Measurements from ENCODE around the gene MAN1A1. TPM values are rescaled to one million over a fixed set of nuclear protein-coding genes. Genes with fewer than 3 reads are reported as not detected.

The MAN1A1 gene
- total RNA-seq, 1 donor from 2014 or later: 45.9 TPM

DNA sequence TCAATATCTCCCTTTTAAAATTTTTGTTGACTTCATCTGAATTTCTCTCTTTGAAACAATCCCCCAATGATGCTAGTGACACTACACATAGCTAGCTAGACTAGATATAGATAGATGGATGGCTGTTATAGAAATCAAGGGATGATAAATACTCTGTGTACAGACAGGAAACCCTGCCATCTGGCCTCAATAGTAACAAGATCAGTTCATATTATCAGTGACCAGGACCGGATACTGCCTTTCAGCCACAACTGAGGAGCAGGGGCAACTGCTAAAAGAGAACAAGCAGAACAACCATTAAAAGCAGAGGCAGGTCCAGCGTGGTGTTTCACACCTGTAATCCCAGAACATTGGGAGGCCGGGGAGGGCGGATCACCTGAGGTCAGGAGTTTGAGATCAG lies 152.8 kb downstream of the MAN1A1 start:
- no peak overlapping the region for H3K27ac ChIP-seq (ENCODE audit: low read depth, low read length)
- H3K9me3 ChIP-seq (ENCODE audit: control insufficient read depth in 3 of 3, low read length in 3 of 3): no peaks in the 10 kb centered on the region
- H3K36me3 ChIP-seq (ENCODE audit: control insufficient read depth in 3 of 3, insufficient read depth in 3 of 3, low read length in 3 of 3): peaks cover 0 to 10% (median 3%) of the 10 kb centered on the region in 3 donors
- no peak overlapping the region for H3K9ac ChIP-seq (ENCODE audit: low read depth in 1 of 3, low read length in 3 of 3)
- no peaks in the 10 kb centered on the region for H3K27me3 ChIP-seq (ENCODE audit: control insufficient read depth in 3 of 3, insufficient read depth in 3 of 3, low read length in 3 of 3)
- no peak overlapping the region for H3K4me3 ChIP-seq (ENCODE audit: low read length in 3 of 3)
- H3K4me1 ChIP-seq (ENCODE audit: control insufficient read depth in 3 of 3, insufficient read depth in 3 of 3, low read length in 3 of 3): no peaks in the 10 kb centered on the region

DNA sequence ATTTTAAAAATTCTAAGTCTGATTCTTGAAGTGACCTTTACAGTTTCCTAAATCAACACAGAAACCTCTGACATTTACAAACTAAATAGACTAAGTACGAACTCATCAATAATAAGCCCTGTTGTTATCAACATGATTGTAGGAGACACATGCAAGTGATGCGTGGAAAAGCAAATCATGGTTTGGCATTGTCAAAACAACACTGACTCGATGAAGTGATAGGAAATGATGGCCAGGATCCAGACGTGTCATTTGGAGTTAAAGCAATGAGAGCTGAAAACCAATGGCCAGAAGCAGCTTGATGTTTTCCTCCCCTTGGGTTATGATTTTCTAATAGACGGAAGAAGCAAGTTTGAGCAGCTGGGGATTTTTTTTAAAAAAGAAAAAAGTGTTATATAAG lies 153.7 kb downstream of the MAN1A1 start:
- peaks cover 0 to 10% (median 3%) of the 10 kb centered on the region in 3 donors for H3K36me3 ChIP-seq (ENCODE audit: control insufficient read depth in 3 of 3, insufficient read depth in 3 of 3, low read length in 3 of 3)
- H3K9ac ChIP-seq (ENCODE audit: low read depth in 1 of 3, low read length in 3 of 3): no peak overlapping the region
- no peaks in the 10 kb centered on the region for H3K4me1 ChIP-seq (ENCODE audit: control insufficient read depth in 3 of 3, insufficient read depth in 3 of 3, low read length in 3 of 3)
- H3K9me3 ChIP-seq (ENCODE audit: control insufficient read depth in 3 of 3, low read length in 3 of 3): no peaks in the 10 kb centered on the region
- H3K27ac ChIP-seq (ENCODE audit: low read depth, low read length): no peak overlapping the region
- no peak overlapping the region for H3K4me3 ChIP-seq (ENCODE audit: low read length in 3 of 3)
- no peaks in the 10 kb centered on the region for H3K27me3 ChIP-seq (ENCODE audit: control insufficient read depth in 3 of 3, insufficient read depth in 3 of 3, low read length in 3 of 3)

DNA sequence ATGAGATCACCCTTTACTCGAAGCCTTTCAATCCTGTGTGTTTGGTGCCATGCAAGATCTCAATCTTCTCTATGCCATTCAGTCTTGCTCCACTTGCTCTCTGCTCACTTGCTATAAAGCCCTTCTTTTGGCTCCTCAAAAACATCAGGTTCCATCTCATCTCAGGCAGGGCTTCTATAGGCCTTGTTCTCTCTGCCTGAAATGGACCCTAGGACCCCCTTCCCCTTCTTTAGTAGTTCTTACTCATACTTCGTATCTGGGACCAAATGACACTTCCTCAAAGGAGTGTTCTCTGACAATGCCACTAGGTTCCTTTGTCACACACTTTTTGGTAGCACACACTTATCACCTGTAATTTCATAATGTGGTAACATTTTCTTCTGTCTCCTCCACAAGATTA lies 154.4 kb downstream of the MAN1A1 start:
- H3K4me1 ChIP-seq (ENCODE audit: control insufficient read depth in 3 of 3, insufficient read depth in 3 of 3, low read length in 3 of 3): no peaks in the 10 kb centered on the region
- no peaks in the 10 kb centered on the region for H3K9me3 ChIP-seq (ENCODE audit: control insufficient read depth in 3 of 3, low read length in 3 of 3)
- no peak overlapping the region for H3K9ac ChIP-seq (ENCODE audit: low read depth in 1 of 3, low read length in 3 of 3)
- no peak overlapping the region for H3K4me3 ChIP-seq (ENCODE audit: low read length in 3 of 3)
- H3K27ac ChIP-seq (ENCODE audit: low read depth, low read length): no peak overlapping the region
- H3K36me3 ChIP-seq (ENCODE audit: control insufficient read depth in 3 of 3, insufficient read depth in 3 of 3, low read length in 3 of 3): peaks cover 0 to 10% (median 3%) of the 10 kb centered on the region in 3 donors
- H3K27me3 ChIP-seq (ENCODE audit: control insufficient read depth in 3 of 3, insufficient read depth in 3 of 3, low read length in 3 of 3): no peaks in the 10 kb centered on the region

DNA sequence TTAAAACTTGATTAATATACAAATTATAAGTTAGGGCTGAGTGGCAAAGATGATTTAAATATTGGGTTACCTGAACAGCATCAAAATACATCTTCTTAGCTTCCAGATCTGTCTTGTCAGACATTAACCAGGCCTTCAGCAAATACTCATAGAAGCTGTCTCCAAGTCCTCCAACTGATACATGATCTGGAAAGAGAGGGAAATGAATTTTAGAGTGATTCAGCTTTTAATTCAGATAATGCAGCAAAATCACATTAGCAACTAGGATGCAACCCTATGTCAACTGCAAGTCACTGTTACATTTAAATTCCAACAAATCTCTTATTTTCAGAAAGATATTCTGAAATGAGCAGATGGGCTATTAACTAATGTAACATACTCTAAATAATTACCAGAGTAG lies 155.9 kb downstream of the MAN1A1 start:
- H3K9me3 ChIP-seq (ENCODE audit: control insufficient read depth in 3 of 3, low read length in 3 of 3): no peaks in the 10 kb centered on the region
- H3K27ac ChIP-seq (ENCODE audit: low read depth, low read length): no peak overlapping the region
- no peaks in the 10 kb centered on the region for H3K4me1 ChIP-seq (ENCODE audit: control insufficient read depth in 3 of 3, insufficient read depth in 3 of 3, low read length in 3 of 3)
- no peak overlapping the region for H3K9ac ChIP-seq (ENCODE audit: low read depth in 1 of 3, low read length in 3 of 3)
- no peaks in the 10 kb centered on the region for H3K27me3 ChIP-seq (ENCODE audit: control insufficient read depth in 3 of 3, insufficient read depth in 3 of 3, low read length in 3 of 3)
- peaks cover 2 to 10% (median 3%) of the 10 kb centered on the region in 3 donors for H3K36me3 ChIP-seq (ENCODE audit: control insufficient read depth in 3 of 3, insufficient read depth in 3 of 3, low read length in 3 of 3)
- no peak overlapping the region for H3K4me3 ChIP-seq (ENCODE audit: low read length in 3 of 3)

DNA sequence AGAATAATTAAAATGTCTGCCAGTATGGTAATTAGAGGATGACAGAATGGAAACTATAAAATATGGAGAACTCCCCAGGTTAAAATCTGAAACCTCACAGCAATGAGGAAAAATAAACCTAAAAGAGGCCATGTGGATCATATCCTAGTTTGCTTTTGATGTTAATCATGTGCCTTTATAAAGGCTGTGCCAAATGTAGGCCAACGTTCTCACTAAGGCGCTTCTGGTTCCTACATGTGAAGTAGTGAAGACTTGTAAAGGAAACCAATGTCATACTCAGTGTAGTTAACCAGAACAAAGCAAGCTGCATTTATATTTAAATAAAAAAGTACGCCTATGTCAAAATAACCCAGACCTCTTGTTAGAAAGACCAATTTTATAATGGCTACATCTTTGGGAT lies 157.4 kb downstream of the MAN1A1 start:
- no peak overlapping the region for H3K4me3 ChIP-seq (ENCODE audit: low read length in 3 of 3)
- no peaks in the 10 kb centered on the region for H3K4me1 ChIP-seq (ENCODE audit: control insufficient read depth in 3 of 3, insufficient read depth in 3 of 3, low read length in 3 of 3)
- peaks cover 2 to 7% (median 3%) of the 10 kb centered on the region in 3 donors for H3K36me3 ChIP-seq (ENCODE audit: control insufficient read depth in 3 of 3, insufficient read depth in 3 of 3, low read length in 3 of 3)
- H3K27ac ChIP-seq (ENCODE audit: low read depth, low read length): no peak overlapping the region
- H3K9ac ChIP-seq (ENCODE audit: low read depth in 1 of 3, low read length in 3 of 3): no peak overlapping the region
- no peaks in the 10 kb centered on the region for H3K27me3 ChIP-seq (ENCODE audit: control insufficient read depth in 3 of 3, insufficient read depth in 3 of 3, low read length in 3 of 3)
- no peaks in the 10 kb centered on the region for H3K9me3 ChIP-seq (ENCODE audit: control insufficient read depth in 3 of 3, low read length in 3 of 3)

DNA sequence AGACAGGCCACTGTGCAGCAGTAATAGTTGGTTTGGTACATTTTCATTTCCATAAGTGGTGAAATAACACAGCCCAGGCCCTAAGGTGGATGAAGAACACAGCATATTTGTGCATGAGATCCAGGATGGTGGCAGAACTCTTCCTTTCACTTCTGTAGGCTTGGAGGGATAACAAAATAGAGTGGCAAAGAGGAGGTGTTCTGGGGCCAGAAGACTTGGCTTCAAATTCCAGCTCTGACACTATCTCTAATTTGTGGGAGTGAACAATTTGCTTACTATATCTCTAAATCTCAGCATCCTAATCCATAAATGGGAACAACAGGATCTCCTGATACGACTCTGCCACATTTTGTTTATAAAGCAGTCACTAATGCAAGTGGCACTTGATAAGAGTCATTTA lies 159.4 kb downstream of the MAN1A1 start:
- Histone ChIP-seq H3K9ac (ENCODE audit: low read depth in 1 of 3, low read length in 3 of 3) (no peak overlapping the region), H3K27ac (ENCODE audit: low read depth, low read length) (no peak overlapping the region), H3K4me3 (ENCODE audit: low read length in 3 of 3) (no peak overlapping the region), H3K4me1 (ENCODE audit: control insufficient read depth in 3 of 3, insufficient read depth in 3 of 3, low read length in 3 of 3) (no peaks in the 10 kb centered on the region), H3K9me3 (ENCODE audit: control insufficient read depth in 3 of 3, low read length in 3 of 3) (no peaks in the 10 kb centered on the region), H3K27me3 (ENCODE audit: control insufficient read depth in 3 of 3, insufficient read depth in 3 of 3, low read length in 3 of 3) (no peaks in the 10 kb centered on the region), H3K36me3 (ENCODE audit: control insufficient read depth in 3 of 3, insufficient read depth in 3 of 3, low read length in 3 of 3) (peaks cover 2 to 7% (median 3%) of the 10 kb centered on the region in 3 donors)

DNA sequence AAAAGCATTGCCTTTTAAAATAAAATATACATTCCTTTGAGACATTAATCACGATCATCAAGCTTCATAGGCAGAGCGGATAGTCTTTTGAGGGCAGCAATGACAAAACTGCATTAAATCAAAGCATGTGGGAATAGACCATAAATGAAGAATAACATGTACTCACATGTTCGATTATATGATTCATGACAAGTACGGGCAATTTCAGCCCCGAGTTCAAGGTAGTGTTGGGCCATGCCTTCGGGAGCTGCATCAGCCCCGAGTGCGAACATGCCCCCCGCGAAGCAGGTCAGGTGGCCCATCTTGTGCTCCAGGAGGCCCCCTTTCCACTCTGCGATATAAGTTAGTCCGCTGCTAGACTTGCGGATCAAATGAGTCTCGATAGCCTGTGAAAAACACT lies 160.1 kb downstream of the MAN1A1 start:
- Histone ChIP-seq H3K4me1 (ENCODE audit: control insufficient read depth in 3 of 3, insufficient read depth in 3 of 3, low read length in 3 of 3) (no peaks in the 10 kb centered on the region), H3K27me3 (ENCODE audit: control insufficient read depth in 3 of 3, insufficient read depth in 3 of 3, low read length in 3 of 3) (no peaks in the 10 kb centered on the region), H3K9ac (ENCODE audit: low read depth in 1 of 3, low read length in 3 of 3) (no peak overlapping the region), H3K4me3 (ENCODE audit: low read length in 3 of 3) (no peak overlapping the region), H3K36me3 (ENCODE audit: control insufficient read depth in 3 of 3, insufficient read depth in 3 of 3, low read length in 3 of 3) (peaks cover 0 to 7% (median 2%) of the 10 kb centered on the region in 3 donors), H3K27ac (ENCODE audit: low read depth, low read length) (no peak overlapping the region), H3K9me3 (ENCODE audit: control insufficient read depth in 3 of 3, low read length in 3 of 3) (no peaks in the 10 kb centered on the region)

DNA sequence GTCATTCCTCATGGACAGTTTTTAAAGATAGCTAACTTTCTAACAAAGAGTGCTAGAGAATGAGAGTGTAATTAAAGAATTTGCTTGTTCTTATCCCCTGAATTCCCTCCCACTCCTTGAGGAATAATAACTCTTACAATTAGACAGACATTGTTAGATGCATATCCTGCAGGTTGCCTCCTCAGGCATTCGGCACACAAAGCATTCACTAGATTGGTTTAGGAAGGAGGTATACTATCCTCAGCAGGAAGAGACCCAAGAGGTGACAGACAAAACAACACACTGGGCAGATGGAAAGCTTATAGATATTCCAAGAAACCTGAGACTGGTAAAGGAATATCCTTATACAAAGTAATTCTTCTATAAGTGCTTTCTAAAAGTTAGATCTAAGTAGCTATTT lies 162.0 kb downstream of the MAN1A1 start:
- no peaks in the 10 kb centered on the region for H3K9me3 ChIP-seq (ENCODE audit: control insufficient read depth in 3 of 3, low read length in 3 of 3)
- H3K4me1 ChIP-seq (ENCODE audit: control insufficient read depth in 3 of 3, insufficient read depth in 3 of 3, low read length in 3 of 3): no peaks in the 10 kb centered on the region
- H3K27ac ChIP-seq (ENCODE audit: low read depth, low read length): no peak overlapping the region
- H3K36me3 ChIP-seq (ENCODE audit: control insufficient read depth in 3 of 3, insufficient read depth in 3 of 3, low read length in 3 of 3): peaks cover 0 to 4% (median 2%) of the 10 kb centered on the region in 3 donors
- no peak overlapping the region for H3K4me3 ChIP-seq (ENCODE audit: low read length in 3 of 3)
- no peak overlapping the region for H3K9ac ChIP-seq (ENCODE audit: low read depth in 1 of 3, low read length in 3 of 3)
- no peaks in the 10 kb centered on the region for H3K27me3 ChIP-seq (ENCODE audit: control insufficient read depth in 3 of 3, insufficient read depth in 3 of 3, low read length in 3 of 3)

DNA sequence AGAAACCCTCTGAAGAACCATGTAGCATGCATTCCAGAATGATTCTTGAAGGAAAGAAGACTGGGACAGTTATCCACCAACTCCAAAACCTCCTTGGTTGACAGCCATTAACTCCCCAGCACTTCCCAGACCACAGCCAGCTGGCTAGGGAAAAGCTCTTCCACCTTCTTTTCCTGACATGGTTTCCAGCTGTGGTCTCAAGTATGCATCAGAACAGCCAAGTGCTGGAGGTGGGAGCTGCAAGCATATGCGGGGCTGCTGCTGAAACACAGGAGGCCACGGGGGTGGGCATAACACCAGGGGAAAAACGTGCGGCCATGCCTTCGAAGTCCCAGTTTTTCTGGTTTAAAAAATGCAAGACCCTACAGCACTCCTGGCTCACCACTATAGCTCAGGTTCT lies 163.1 kb downstream of the MAN1A1 start:
- Histone ChIP-seq H3K9ac (ENCODE audit: low read depth in 1 of 3, low read length in 3 of 3) (no peak overlapping the region), H3K9me3 (ENCODE audit: control insufficient read depth in 3 of 3, low read length in 3 of 3) (no peaks in the 10 kb centered on the region), H3K36me3 (ENCODE audit: control insufficient read depth in 3 of 3, insufficient read depth in 3 of 3, low read length in 3 of 3) (peaks cover 0 to 2% (median 0%) of the 10 kb centered on the region in 3 donors)

DNA sequence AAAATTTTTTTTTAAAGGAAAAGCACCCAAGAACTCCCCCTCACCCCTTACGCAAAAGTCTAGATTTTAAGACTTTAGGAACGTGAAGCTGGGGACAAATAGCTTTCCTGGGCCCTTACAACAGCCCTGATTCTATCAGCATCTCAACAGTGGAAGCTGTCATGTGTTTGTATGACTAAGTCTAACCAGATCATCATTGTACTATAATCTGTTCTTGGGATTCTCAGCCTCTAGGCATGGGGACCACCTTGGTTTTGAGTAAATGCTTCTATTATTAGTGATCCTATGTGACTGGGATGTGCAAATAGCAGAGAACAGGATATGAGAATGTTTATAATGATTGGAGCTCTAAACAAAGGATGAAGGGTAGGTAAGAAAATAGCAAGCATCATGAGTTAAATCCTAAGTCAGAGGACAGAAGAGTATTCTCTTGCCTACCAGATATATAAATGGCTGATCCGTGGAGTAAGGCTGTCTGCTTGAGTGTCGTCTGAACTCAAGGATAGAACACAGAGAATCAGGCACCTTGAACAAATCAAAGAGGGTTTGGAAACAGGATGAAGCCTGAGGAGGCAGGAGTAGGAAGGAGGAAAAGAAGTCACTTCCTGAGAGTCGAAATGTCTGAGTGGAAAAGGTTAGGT lies 165.4 kb downstream of the MAN1A1 start:
- H3K36me3 ChIP-seq (ENCODE audit: control insufficient read depth in 3 of 3, insufficient read depth in 3 of 3, low read length in 3 of 3): peaks cover 0 to 6% (median 0%) of the 10 kb centered on the region in 3 donors
- H3K27me3 ChIP-seq (ENCODE audit: control insufficient read depth in 3 of 3, insufficient read depth in 3 of 3, low read length in 3 of 3): no peaks in the 10 kb centered on the region
- H3K9ac ChIP-seq (ENCODE audit: low read depth in 1 of 3, low read length in 3 of 3): no peak overlapping the region
- H3K27ac ChIP-seq (ENCODE audit: low read depth, low read length): no peak overlapping the region
- no peak overlapping the region for H3K4me3 ChIP-seq (ENCODE audit: low read length in 3 of 3)
- no peaks in the 10 kb centered on the region for H3K4me1 ChIP-seq (ENCODE audit: control insufficient read depth in 3 of 3, insufficient read depth in 3 of 3, low read length in 3 of 3)
- H3K9me3 ChIP-seq (ENCODE audit: control insufficient read depth in 3 of 3, low read length in 3 of 3): no peaks in the 10 kb centered on the region

More for the DNA sequence above, 163.1 kb downstream of the MAN1A1 start:
- H3K27ac ChIP-seq (ENCODE audit: low read depth, low read length): no peak overlapping the region
- H3K4me3 ChIP-seq (ENCODE audit: low read length in 3 of 3): no peak overlapping the region
- no peaks in the 10 kb centered on the region for H3K27me3 ChIP-seq (ENCODE audit: control insufficient read depth in 3 of 3, insufficient read depth in 3 of 3, low read length in 3 of 3)
- no peaks in the 10 kb centered on the region for H3K4me1 ChIP-seq (ENCODE audit: control insufficient read depth in 3 of 3, insufficient read depth in 3 of 3, low read length in 3 of 3)
